Chondrocyte (in vitro differentiated cells): Measurements from ENCODE around the gene CMIP. TPM values are rescaled to one million over a fixed set of nuclear protein-coding genes. Genes with fewer than 3 reads are reported as not detected.

Source experiments
- DNase-seq: peaks from one replicate; pipeline ENCODE4 v3.0.0; 2021; ENCODE audit warnings: mixed read lengths, low spot score
- H3K27ac Mint-ChIP-seq: one replicate; pipeline ENCODE4 v1.8.0; 2021; ENCODE audit warnings: mild to moderate bottlenecking, moderate library complexity, mixed read lengths; ENCODE audit not compliant: unreplicated experiment
- H3K27me3 Mint-ChIP-seq: 2 replicates; pipeline ENCODE4 v1.8.0; 2021; ENCODE audit warnings: low read depth, mixed read lengths
- H3K36me3 Mint-ChIP-seq: 2 replicates; pipeline ENCODE4 v1.8.0; 2021; ENCODE audit warnings: low read depth, mixed read lengths
- H3K4me1 Mint-ChIP-seq: 2 replicates; pipeline ENCODE4 v1.8.0; 2021; ENCODE audit warnings: low read depth, mild to moderate bottlenecking, mixed read lengths
- H3K4me3 Mint-ChIP-seq: one replicate; pipeline ENCODE4 v1.8.0; 2021; ENCODE audit warnings: mild to moderate bottlenecking, moderate library complexity, mixed read lengths; ENCODE audit not compliant: unreplicated experiment
- H3K9me3 Mint-ChIP-seq: 2 replicates; pipeline ENCODE4 v1.8.0; 2021; ENCODE audit warnings: low read depth, mixed read lengths
- CTCF ChIP-seq: fragments of 200-600 bp; sonication (generic); IDR thresholded peaks from 2 replicates; pipeline ENCODE4 v1.5.0; 2021; ENCODE audit warnings: antibody characterized with exemption, mild to moderate bottlenecking, moderate library complexity
- total RNA-seq: library from RNA; stranded (reverse); gene quantifications from 3 replicates; pipeline ENCODE4 v1.2.1, GENCODE V29; 2021

CMIP gene
- total RNA-seq, 1 donor from 2014 or later, result 62.9 TPM

- Mint-ChIP-seq H3K36me3 (no peaks in the 10 kb centered on the region), H3K9me3 (no peaks in the 10 kb centered on the region), H3K4me3 (no peak overlapping the region), H3K4me1 (no peaks in the 10 kb centered on the region), H3K27ac (no peak overlapping the region), H3K27me3 (no peaks in the 10 kb centered on the region)
- no peak for DNase-seq
- no peak for TF ChIP-seq CTCF
These were observed 307.7 kb downstream of the CMIP start for GRCh38 chr16:81752225-81752875.

- no peak overlapping the region for H3K4me3 Mint-ChIP-seq
- no peaks in the 10 kb centered on the region for H3K36me3 Mint-ChIP-seq
- no peaks in the 10 kb centered on the region for H3K27me3 Mint-ChIP-seq
- no peaks in the 10 kb centered on the region for H3K4me1 Mint-ChIP-seq
- TF ChIP-seq CTCF, result no peak
- H3K27ac Mint-ChIP-seq, result no peak overlapping the region
- H3K9me3 Mint-ChIP-seq, result no peaks in the 10 kb centered on the region
- DNase-seq, result no peak
These were observed 308.2 kb downstream of the CMIP start for GRCh38 chr16:81752876-81753227.

GRCh38 chr16:81754858-81755257, 310.2 kb downstream of the CMIP start:
- Mint-ChIP-seq H3K4me1 (no peaks in the 10 kb centered on the region), H3K4me3 (no peak overlapping the region), H3K27me3 (no peaks in the 10 kb centered on the region), H3K9me3 (no peaks in the 10 kb centered on the region), H3K27ac (no peak overlapping the region), H3K36me3 (no peaks in the 10 kb centered on the region)
- DNase-seq, result no peak
- no peak for TF ChIP-seq CTCF

- Mint-ChIP-seq H3K27me3 (no peaks in the 10 kb centered on the region), H3K4me1 (no peaks in the 10 kb centered on the region), H3K9me3 (no peaks in the 10 kb centered on the region), H3K27ac (no peak overlapping the region), H3K4me3 (no peak overlapping the region), H3K36me3 (no peaks in the 10 kb centered on the region)
- DNase-seq, result no peak
- TF ChIP-seq CTCF, result no peak
These were observed 311.5 kb downstream of the CMIP start for GRCh38 chr16:81755915-81756614.

- TF ChIP-seq CTCF, result no peak
- Mint-ChIP-seq H3K36me3 (no peaks in the 10 kb centered on the region), H3K4me1 (no peaks in the 10 kb centered on the region), H3K4me3 (no peak overlapping the region), H3K27me3 (no peaks in the 10 kb centered on the region), H3K9me3 (no peaks in the 10 kb centered on the region), H3K27ac (no peak overlapping the region)
- DNase-seq, result no peak
These were observed 312.2 kb downstream of the CMIP start for GRCh38 chr16:81756615-81757356.
